ENCODE data around the gene CYSLTR2. TPM values are rescaled to one million over a fixed set of nuclear protein-coding genes. Genes with fewer than 3 reads are reported as not detected.
"Not testable (repeated sequence)": the region's sequence is repeated elsewhere in the genome, so short reads cannot be mapped to it uniquely, and the experiment has no call there.

CYSLTR2 gene
- total and polyA plus RNA-seq, 4 donors = 1.3 to 7.1 (median 1.8) TPM

GRCh38 chr13:48680756-48681392 lies 27.1 kb downstream of the CYSLTR2 start:
- H3K27ac ChIP-seq (ENCODE audit: low read depth, low read length) = no peak overlapping the region
- no peaks in the 10 kb centered on the region for H3K4me1 ChIP-seq (ENCODE audit: control insufficient read depth, insufficient read depth, low read length)
- H3K4me3 ChIP-seq (ENCODE audit: low read depth, low read length) = no peak overlapping the region
- H3K36me3 ChIP-seq (ENCODE audit: control insufficient read depth, insufficient read depth, low read length) = no peaks in the 10 kb centered on the region
- H3K27me3 ChIP-seq (ENCODE audit: control insufficient read depth, insufficient read depth, low read length) = no peaks in the 10 kb centered on the region
- 88% methylated on average over 4 of the region's 6 CpGs for WGBS (ENCODE audit: insufficient coverage)
- no peaks in the 10 kb centered on the region for H3K9me3 ChIP-seq (ENCODE audit: control insufficient read depth, insufficient read depth, low read length)
- DNase-seq (ENCODE audit: low read depth in 4 of 6, low spot score in 6 of 6) = no peak

- no peak for DNase-seq (ENCODE audit: low read depth in 4 of 6, low spot score in 6 of 6)
- Histone ChIP-seq H3K4me1 (ENCODE audit: control insufficient read depth, insufficient read depth, low read length) (no peaks in the 10 kb centered on the region), H3K9me3 (ENCODE audit: control insufficient read depth, insufficient read depth, low read length) (no peaks in the 10 kb centered on the region), H3K36me3 (ENCODE audit: control insufficient read depth, insufficient read depth, low read length) (no peaks in the 10 kb centered on the region), H3K27me3 (ENCODE audit: control insufficient read depth, insufficient read depth, low read length) (no peaks in the 10 kb centered on the region), H3K27ac (ENCODE audit: low read depth, low read length) (no peak overlapping the region), H3K4me3 (ENCODE audit: low read depth, low read length) (no peak overlapping the region)
- WGBS (ENCODE audit: insufficient coverage) = 83% methylated on average over 1 of the region's 1 CpG
Observed at GRCh38 chr13:48681905-48682304, 28.2 kb downstream of the CYSLTR2 start.

GRCh38 chr13:48682436-48682835 lies 28.7 kb downstream of the CYSLTR2 start:
- WGBS (ENCODE audit: insufficient coverage) = 100% methylated on average over 1 of the region's 2 CpGs
- no peak for DNase-seq (ENCODE audit: low read depth in 4 of 6, low spot score in 6 of 6)
- H3K9me3 ChIP-seq (ENCODE audit: control insufficient read depth, insufficient read depth, low read length) = no peaks in the 10 kb centered on the region
- H3K27ac ChIP-seq (ENCODE audit: low read depth, low read length) = no peak overlapping the region
- H3K4me3 ChIP-seq (ENCODE audit: low read depth, low read length) = no peak overlapping the region
- H3K4me1 ChIP-seq (ENCODE audit: control insufficient read depth, insufficient read depth, low read length) = no peaks in the 10 kb centered on the region
- no peaks in the 10 kb centered on the region for H3K36me3 ChIP-seq (ENCODE audit: control insufficient read depth, insufficient read depth, low read length)
- no peaks in the 10 kb centered on the region for H3K27me3 ChIP-seq (ENCODE audit: control insufficient read depth, insufficient read depth, low read length)

- Histone ChIP-seq H3K4me1 (ENCODE audit: control insufficient read depth, insufficient read depth, low read length) (no peaks in the 10 kb centered on the region), H3K27me3 (ENCODE audit: control insufficient read depth, insufficient read depth, low read length) (no peaks in the 10 kb centered on the region), H3K4me3 (ENCODE audit: low read depth, low read length) (no peak overlapping the region), H3K27ac (ENCODE audit: low read depth, low read length) (no peak overlapping the region), H3K9me3 (ENCODE audit: control insufficient read depth, insufficient read depth, low read length) (no peaks in the 10 kb centered on the region), H3K36me3 (ENCODE audit: control insufficient read depth, insufficient read depth, low read length) (no peaks in the 10 kb centered on the region)
- DNase-seq (ENCODE audit: low read depth in 4 of 6, low spot score in 6 of 6) = no peak
- 89% methylated on average over 2 of the region's 3 CpGs for WGBS (ENCODE audit: insufficient coverage)
Observed at GRCh38 chr13:48686636-48687210, 33.0 kb downstream of the CYSLTR2 start.

GRCh38 chr13:48687249-48687648 lies 33.5 kb downstream of the CYSLTR2 start:
- no peak for DNase-seq (ENCODE audit: low read depth in 4 of 6, low spot score in 6 of 6)
- no CpG with 5 or more reads among the region's 3 CpGs for WGBS (ENCODE audit: insufficient coverage)

GRCh38 chr13:48693998-48694397 lies 40.3 kb downstream of the CYSLTR2 start:
- H3K36me3 ChIP-seq (ENCODE audit: control insufficient read depth, insufficient read depth, low read length) = no peaks in the 10 kb centered on the region
- no peak for DNase-seq (ENCODE audit: low read depth in 4 of 6, low spot score in 6 of 6)
- no peaks in the 10 kb centered on the region for H3K4me1 ChIP-seq (ENCODE audit: control insufficient read depth, insufficient read depth, low read length)
- H3K9me3 ChIP-seq (ENCODE audit: control insufficient read depth, insufficient read depth, low read length) = no peaks in the 10 kb centered on the region
- H3K4me3 ChIP-seq (ENCODE audit: low read depth, low read length) = no peak overlapping the region
- H3K27me3 ChIP-seq (ENCODE audit: control insufficient read depth, insufficient read depth, low read length) = no peaks in the 10 kb centered on the region
- no peak overlapping the region for H3K27ac ChIP-seq (ENCODE audit: low read depth, low read length)
- 83% methylated on average over 2 of the region's 3 CpGs for WGBS (ENCODE audit: insufficient coverage)

More at GRCh38 chr13:48687249-48687648, 33.5 kb downstream of the CYSLTR2 start:
- H3K4me1 ChIP-seq (ENCODE audit: control insufficient read depth, insufficient read depth, low read length) = no peaks in the 10 kb centered on the region
- no peaks in the 10 kb centered on the region for H3K27me3 ChIP-seq (ENCODE audit: control insufficient read depth, insufficient read depth, low read length)
- H3K27ac ChIP-seq (ENCODE audit: low read depth, low read length) = no peak overlapping the region
- no peak overlapping the region for H3K4me3 ChIP-seq (ENCODE audit: low read depth, low read length)
- no peaks in the 10 kb centered on the region for H3K9me3 ChIP-seq (ENCODE audit: control insufficient read depth, insufficient read depth, low read length)
- no peaks in the 10 kb centered on the region for H3K36me3 ChIP-seq (ENCODE audit: control insufficient read depth, insufficient read depth, low read length)

- Histone ChIP-seq H3K36me3 (ENCODE audit: control insufficient read depth, insufficient read depth, low read length) (no peaks in the 10 kb centered on the region), H3K4me1 (ENCODE audit: control insufficient read depth, insufficient read depth, low read length) (no peaks in the 10 kb centered on the region), H3K27ac (ENCODE audit: low read depth, low read length) (no peak overlapping the region), H3K4me3 (ENCODE audit: low read depth, low read length) (no peak overlapping the region), H3K27me3 (ENCODE audit: control insufficient read depth, insufficient read depth, low read length) (no peaks in the 10 kb centered on the region), H3K9me3 (ENCODE audit: control insufficient read depth, insufficient read depth, low read length) (no peaks in the 10 kb centered on the region)
- WGBS (ENCODE audit: insufficient coverage) = no CpG with 5 or more reads among the region's 2 CpGs
- no peak for DNase-seq (ENCODE audit: low read depth in 4 of 6, low spot score in 6 of 6)
Observed at GRCh38 chr13:48695776-48696175, 42.0 kb downstream of the CYSLTR2 start.

GRCh38 chr13:48696676-48697075 lies 42.9 kb downstream of the CYSLTR2 start:
- H3K27me3 ChIP-seq (ENCODE audit: control insufficient read depth, insufficient read depth, low read length); DNase-seq (ENCODE audit: low read depth in 4 of 6, low spot score in 6 of 6); H3K36me3 ChIP-seq (ENCODE audit: control insufficient read depth, insufficient read depth, low read length); H3K4me1 ChIP-seq (ENCODE audit: control insufficient read depth, insufficient read depth, low read length); H3K27ac ChIP-seq (ENCODE audit: low read depth, low read length); H3K9me3 ChIP-seq (ENCODE audit: control insufficient read depth, insufficient read depth, low read length); H3K4me3 ChIP-seq (ENCODE audit: low read depth, low read length): not testable (repeated sequence)
- 92% methylated on average over 12 of the region's 12 CpGs for WGBS (ENCODE audit: insufficient coverage)

- no peaks in the 10 kb centered on the region for H3K4me1 ChIP-seq (ENCODE audit: control insufficient read depth, insufficient read depth, low read length)
- 82% methylated on average over 4 of the region's 5 CpGs for WGBS (ENCODE audit: insufficient coverage)
- no peaks in the 10 kb centered on the region for H3K9me3 ChIP-seq (ENCODE audit: control insufficient read depth, insufficient read depth, low read length)
- H3K27me3 ChIP-seq (ENCODE audit: control insufficient read depth, insufficient read depth, low read length) = no peaks in the 10 kb centered on the region
- no peak overlapping the region for H3K4me3 ChIP-seq (ENCODE audit: low read depth, low read length)
- no peak for DNase-seq (ENCODE audit: low read depth in 4 of 6, low spot score in 6 of 6)
- H3K27ac ChIP-seq (ENCODE audit: low read depth, low read length) = no peak overlapping the region
- H3K36me3 ChIP-seq (ENCODE audit: control insufficient read depth, insufficient read depth, low read length) = no peaks in the 10 kb centered on the region
Observed at GRCh38 chr13:48707405-48707804, 53.7 kb downstream of the CYSLTR2 start.

- Histone ChIP-seq H3K4me1 (ENCODE audit: control insufficient read depth, insufficient read depth, low read length) (no peaks in the 10 kb centered on the region), H3K4me3 (ENCODE audit: low read depth, low read length) (no peak overlapping the region), H3K9me3 (ENCODE audit: control insufficient read depth, insufficient read depth, low read length) (no peaks in the 10 kb centered on the region), H3K27me3 (ENCODE audit: control insufficient read depth, insufficient read depth, low read length) (no peaks in the 10 kb centered on the region), H3K36me3 (ENCODE audit: control insufficient read depth, insufficient read depth, low read length) (no peaks in the 10 kb centered on the region), H3K27ac (ENCODE audit: low read depth, low read length) (no peak overlapping the region)
- WGBS (ENCODE audit: insufficient coverage) = no CpG with 5 or more reads among the region's 1 CpG
- DNase-seq (ENCODE audit: low read depth in 4 of 6, low spot score in 6 of 6) = no peak
Observed at GRCh38 chr13:48708764-48709163, 55.0 kb downstream of the CYSLTR2 start.
